HG03039 (cell line): ENCODE measurements around the gene E2F4.

Experiments
- ATAC-seq: cut with Tn5 transposase; IDR thresholded peaks from one replicate; pipeline ENCODE4 v1.9.1; 2021; ENCODE audit warnings: mild to moderate bottlenecking, moderate library complexity; ENCODE audit not compliant: unreplicated experiment

The E2F4 gene

GRCh38 chr16:67173323-67173722, 18.6 kb upstream of the E2F4 start:
- no peak for ATAC-seq

GRCh38 chr16:67173808-67174705, 17.9 kb upstream of the E2F4 start:
- ATAC-seq = no peak

GRCh38 chr16:67174706-67175231, 17.2 kb upstream of the E2F4 start:
- ATAC-seq = no peak

- ATAC-seq = no peak
Observed at GRCh38 chr16:67176662-67177061, 15.3 kb upstream of the E2F4 start.

GRCh38 chr16:67177743-67178699, 13.9 kb upstream of the E2F4 start:
- no peak for ATAC-seq

- no peak for ATAC-seq
Observed at GRCh38 chr16:67179421-67180080, 12.4 kb upstream of the E2F4 start.

- ATAC-seq = no peak
Observed at GRCh38 chr16:67180166-67180565, 11.8 kb upstream of the E2F4 start.

GRCh38 chr16:67181346-67181745, 10.6 kb upstream of the E2F4 start:
- no peak for ATAC-seq

- ATAC-seq = no peak
Observed at GRCh38 chr16:67182288-67182687, 9.7 kb upstream of the E2F4 start.

GRCh38 chr16:67183284-67183626, 8.7 kb upstream of the E2F4 start:
- ATAC-seq = no peak

- peak; percentile 86 for ATAC-seq
Observed at GRCh38 chr16:67183627-67184452, 8.1 kb upstream of the E2F4 start, which contains the start of gene MATCAP1. TSS of gene MATCAP1 (minus strand) at chr16:67183963. CDS start at chr16:67180610, 3,353 bp downstream.

GRCh38 chr16:67184453-67184994, 7.4 kb upstream of the E2F4 start:
- ATAC-seq = no peak

GRCh38 chr16:67184995-67185650, 6.8 kb upstream of the E2F4 start:
- ATAC-seq = no peak

GRCh38 chr16:67185651-67186134, 6.3 kb upstream of the E2F4 start:
- no peak for ATAC-seq

GRCh38 chr16:67186550-67186950, 5.4 kb upstream of the E2F4 start:
- no peak for ATAC-seq

- no peak for ATAC-seq
Observed at GRCh38 chr16:67187175-67187890, 4.6 kb upstream of the E2F4 start.

- no peak for ATAC-seq
Observed at GRCh38 chr16:67188323-67188722, 3.6 kb upstream of the E2F4 start.

GRCh38 chr16:67188798-67189197, 3.2 kb upstream of the E2F4 start:
- ATAC-seq = no peak
